NCI-H2196 treated with DMSO at 0.1 percent for 48 hours (cell line): ENCODE results near the gene TCF4.

Source experiments
- DNase-seq: peaks from one replicate; lab custom pipeline; 2025; ENCODE audit not compliant: unreplicated experiment; lab: John Stamatoyannopoulos, UW

The TCF4 gene

DNA sequence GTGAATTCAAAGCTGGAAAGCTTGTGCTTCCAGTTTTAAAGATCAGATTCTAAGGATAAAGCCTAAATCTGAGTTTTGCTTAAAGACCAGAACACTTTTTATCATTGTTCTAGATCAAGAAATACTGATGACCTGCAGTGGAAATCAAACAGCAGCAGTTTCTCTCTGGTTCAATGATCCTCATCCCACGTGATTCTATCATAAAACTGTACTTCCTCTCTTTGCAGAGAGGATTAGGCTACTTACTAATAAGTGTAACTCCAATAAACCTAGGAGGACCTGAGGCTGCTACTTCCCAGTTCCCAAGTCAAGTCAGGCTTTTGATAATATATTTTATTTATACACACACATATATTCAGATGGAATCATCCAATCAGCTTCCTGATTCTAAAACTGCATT, 81.9 kb downstream of the TCF4 start:
- DNase-seq, result no peak

DNA sequence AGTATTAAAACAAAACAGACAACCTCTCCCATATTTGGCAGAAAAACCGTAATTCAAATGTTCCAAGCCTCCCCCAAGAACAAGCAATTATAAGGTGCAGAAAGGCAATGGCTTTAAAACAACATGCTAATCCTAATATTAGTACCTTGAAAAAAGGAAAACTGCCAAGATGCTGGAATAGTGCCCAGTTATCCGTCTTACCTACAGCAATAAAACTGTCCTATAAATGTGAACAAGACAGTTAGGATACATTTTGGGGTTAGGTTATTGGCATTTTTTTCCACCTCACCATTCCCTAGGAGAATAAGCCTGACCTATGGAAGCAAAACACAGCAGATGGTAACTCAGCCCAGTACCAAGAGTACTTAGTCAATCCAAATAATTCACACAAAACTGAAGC, 83.2 kb downstream of the TCF4 start:
- no peak for DNase-seq

DNA sequence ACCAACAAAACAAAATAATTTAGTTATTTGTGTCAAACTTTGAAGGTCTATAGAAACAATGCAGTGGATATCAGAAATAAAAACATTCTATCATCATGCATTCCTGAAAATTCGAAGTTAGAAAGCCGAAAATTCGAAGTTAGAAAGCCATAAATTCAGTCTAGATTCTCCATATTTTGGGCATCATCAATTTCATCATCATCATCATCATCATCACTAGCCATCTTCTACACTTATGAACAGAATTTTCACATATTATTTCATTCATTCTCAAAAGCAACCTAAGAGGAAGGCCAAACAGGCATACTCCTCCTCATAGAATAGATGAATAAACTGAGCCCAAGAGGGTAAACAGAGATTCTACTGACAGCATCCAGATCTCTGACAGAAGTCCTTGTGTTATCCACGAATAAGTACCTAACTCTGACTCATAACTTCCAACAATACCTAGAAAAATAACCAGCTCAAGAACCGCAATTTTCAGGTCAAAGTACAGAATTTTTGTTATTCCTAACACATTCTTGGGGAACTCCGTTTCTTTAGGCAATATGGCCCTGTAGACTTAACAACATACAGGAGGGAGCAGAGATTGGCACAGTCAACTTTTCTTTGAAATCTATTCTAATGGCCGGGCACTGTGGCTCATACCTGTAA, 84.7 kb downstream of the TCF4 start:
- no peak for DNase-seq

DNA sequence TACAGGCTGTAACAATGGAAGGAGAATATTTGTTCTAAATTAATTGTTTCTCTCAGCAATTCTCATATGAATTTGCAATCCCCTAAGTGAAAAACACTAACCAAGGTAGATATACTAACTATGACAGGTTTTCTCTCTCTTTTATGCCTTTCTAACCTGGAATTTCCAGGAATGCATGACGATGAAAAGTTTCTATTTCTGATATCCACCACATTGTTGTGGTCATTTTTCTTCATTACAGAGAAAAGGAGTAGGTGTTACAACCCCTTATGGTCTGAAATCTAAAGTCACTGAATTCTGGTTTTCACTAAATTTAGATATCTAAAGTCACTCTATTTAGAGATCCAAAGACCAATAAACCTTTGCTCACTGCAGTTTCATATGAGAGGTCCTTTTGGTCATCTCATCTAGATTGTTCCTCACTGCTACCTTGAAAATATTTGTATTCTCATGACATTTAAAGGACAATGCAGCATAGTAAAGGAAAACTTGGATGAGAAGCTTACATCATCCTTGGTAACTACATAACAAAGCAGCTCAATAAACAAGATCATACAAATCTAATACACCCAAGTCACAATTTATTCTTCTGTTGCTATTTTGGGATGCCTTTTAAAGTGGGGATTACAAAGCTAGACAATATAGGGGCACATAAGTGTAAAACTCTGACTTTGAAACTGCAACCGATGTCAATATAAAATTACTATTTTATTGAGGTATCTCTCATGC, 85.8 kb downstream of the TCF4 start:
- DNase-seq, result no peak

DNA sequence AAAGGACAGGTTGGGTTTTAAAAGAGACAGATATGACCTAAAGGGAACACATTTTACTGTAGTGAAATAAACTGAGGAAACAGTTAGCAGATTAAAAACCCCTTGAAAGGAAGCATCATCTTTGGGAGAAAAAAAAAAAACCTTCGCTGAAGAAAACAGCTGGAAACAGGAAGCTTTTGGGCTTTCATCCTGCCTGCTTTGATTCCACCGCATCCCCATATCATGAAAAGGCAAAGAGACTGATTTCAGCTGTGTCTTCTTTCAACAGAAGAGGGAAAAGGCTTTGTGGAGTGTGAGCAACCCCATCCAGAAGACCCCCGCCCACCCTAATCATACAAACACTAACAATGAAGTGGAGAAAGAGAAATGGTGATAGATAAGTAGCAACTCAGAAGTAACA, 86.4 kb downstream of the TCF4 start:
- DNase-seq, result no peak

DNA sequence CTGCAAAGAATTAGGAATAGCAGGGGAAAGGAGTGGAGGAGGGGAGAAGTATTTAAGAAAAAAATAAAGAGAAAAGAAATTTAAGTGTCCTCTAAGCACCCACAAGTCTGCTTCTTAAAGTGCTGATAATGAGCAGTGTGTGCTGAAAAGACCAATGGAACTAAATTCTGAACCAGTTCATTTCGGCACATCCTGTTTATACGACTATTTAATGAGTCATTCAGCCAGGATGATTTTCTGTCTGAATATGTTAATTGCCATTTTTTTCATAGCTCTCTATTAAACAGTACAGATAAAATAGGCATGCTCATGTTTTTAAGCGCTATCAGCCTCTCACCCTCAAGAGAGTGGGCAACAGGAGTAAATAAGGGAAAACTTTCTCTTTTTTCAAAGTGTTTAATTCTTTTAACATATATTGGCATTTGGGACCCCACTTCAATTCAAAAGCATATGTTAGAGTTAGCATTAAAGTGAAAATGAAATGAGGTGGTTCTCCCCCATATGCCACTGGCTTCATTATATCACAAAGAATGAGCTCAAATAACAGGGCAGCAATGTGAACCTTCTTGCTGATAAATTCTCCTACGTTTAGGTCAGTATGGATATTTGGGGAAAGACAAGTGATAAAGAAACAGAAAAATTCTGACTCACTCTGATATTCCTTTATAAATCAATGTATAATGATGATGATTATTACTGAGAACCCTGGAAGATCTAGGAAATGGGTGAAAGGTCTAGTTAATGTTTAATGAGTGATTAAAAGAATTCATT, 87.5 kb downstream of the TCF4 start:
- no peak for DNase-seq

DNA sequence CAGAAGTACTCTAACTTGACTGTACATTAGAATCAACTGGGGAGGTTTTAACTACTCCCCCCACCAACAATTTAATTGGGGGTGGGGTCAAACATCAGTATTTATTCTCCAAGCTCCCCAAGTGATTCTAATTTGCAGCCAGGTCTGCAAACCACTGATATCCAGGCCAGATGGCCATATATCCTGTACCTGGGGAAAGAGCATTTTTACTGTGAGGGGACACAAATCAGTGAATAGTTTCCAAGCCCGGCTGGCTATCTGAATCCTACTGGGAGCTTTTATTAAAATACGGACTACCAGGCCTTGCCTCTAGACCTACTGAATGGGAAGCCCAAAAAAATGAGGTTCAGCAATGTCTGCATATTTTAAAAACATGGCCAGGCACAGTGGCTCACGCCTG, 88.5 kb downstream of the TCF4 start:
- DNase-seq, result no peak

DNA sequence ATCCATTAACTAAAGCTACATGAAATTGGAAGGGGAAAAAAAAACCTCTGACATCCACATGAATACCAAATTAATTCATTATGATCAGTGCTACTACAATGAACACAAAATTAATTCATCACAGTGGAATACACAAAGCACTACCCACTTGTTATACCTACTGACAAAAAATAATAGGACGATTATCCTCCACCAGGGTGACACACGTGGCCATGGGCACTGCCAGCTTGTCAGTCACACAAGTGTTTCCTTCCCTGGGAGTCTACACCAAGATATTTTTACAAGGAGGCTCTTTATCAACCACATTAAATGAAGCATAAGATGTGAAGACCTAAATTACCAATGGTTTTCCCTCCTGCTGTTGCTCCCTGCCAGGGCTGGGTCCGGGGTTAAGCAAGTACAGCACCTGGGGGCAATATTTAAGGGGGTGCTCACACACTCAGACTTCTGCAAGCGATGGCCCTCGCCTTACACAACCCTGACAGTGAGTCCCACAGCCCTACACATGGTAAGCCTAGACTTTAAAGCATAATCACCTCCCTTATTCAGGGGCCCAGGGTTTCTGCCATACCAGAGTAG, 90.1 kb downstream of the TCF4 start:
- no peak for DNase-seq

DNA sequence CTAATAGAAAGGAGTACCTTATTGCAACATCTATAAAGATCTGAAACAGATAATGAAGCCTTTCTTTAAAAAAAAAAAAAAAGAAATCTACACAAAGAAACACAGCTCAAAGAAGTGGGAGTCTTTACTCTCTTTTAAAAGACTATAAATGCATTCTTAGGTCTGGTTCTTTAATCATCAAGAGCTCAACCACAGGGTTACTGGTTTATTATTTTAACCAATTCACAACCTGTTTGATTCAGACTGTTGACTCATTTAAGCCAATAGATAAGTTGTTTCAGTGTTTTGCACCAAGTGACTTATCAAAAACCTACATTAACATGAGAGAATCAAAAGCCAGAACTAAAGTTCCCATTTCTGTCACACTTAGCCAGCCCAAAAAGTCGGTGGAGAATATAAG, 93.1 kb downstream of the TCF4 start:
- no peak for DNase-seq

DNA sequence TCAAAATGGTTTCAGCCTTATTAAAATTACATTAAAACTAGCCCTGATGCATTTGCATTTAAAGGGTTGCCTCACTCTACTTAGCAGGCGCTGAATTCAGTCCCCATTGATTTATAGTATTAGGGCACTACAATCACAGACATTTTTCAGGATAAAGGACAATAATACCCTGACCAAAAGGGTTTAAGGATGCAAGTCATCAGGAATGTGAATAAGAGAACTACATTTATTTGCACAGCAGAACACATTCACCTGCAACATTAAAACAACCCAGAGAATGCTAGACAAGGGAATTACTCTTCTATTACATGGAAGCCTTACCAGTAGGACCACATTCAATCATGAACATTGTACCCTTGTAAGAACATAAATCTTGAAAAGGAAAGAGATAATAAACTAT, 93.6 kb downstream of the TCF4 start:
- no peak for DNase-seq

DNA sequence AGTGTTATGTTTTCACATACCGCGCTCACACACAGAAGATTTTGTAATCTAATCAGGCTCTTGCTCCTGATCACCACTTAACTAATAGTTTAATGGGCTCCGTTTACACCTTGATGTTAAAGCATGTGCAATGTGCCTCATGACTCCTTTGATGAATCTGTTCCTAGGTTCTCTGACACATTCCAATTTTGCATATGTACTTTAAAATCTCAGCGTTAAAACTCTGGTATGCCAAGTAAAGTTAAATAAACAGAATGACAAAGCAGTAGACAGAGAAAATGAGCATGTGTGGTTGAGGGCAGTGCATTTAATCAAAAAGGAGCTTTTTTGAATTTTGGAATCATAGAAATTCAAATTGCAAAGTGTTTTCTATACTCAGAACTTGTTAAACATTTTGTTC, 96.4 kb downstream of the TCF4 start:
- DNase-seq, result no peak

DNA sequence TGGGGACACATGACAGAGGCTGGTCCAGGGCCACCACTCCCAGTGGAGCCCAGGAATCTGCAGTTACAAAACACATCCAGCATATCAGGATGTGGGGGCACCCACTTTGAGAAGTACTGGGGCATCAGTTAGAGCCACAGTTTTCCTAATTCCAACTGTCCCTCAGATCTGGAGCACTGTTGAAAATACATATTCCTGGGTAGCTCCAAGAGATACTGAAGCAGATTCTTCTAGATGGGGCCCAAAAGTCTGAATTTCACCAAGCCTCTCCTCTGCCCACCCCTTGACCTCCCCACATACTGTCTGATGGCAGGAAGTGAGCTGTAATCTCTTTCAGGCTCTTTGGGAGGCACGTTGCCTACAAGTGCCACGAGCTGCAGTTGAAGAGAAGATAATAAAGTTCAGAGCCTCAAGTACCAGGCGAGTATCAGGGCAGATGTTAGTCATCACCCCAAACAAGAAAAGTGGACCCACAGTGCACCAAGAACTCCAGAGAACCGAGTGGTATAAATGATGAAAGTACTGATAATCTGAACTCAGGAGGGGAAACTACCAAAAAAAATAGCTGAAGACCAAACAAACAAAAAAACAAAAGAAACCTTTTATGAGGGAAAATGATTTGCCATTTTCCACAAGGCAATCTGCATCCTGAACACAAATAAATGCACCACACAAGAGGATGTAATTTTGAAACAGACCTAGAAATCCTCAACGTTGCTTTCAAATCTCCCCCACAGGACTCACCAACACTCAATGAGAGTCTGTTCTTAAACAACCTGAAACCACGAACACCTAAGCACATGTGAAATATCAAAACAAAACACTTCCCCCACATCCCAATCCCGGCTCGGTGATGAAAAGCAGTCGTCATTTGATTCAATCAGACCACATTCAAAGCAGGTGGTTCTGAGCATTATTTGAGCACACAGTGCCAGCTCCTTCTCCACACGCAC, 98.7 kb downstream of the TCF4 start:
- DNase-seq, result no peak

DNA sequence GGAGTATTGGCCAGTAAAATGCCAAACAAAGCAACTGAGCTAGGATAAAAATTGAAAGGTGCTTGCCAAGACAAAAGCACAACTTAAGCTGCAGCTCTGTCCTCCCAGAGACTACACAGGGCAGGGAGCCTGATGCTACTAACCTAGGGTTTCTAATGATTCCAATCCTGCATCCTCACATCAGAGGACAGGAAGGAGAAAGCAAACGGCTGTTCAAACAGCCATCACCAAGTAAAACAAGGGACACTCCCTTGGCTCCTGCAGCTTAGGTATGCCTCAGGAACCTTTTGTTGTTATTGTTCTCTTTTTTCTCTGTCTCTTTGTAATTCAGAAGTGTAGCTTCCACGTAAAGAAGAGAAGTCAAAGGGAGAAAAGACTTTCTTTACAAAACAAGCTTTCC, 99.5 kb downstream of the TCF4 start:
- DNase-seq, result no peak

DNA sequence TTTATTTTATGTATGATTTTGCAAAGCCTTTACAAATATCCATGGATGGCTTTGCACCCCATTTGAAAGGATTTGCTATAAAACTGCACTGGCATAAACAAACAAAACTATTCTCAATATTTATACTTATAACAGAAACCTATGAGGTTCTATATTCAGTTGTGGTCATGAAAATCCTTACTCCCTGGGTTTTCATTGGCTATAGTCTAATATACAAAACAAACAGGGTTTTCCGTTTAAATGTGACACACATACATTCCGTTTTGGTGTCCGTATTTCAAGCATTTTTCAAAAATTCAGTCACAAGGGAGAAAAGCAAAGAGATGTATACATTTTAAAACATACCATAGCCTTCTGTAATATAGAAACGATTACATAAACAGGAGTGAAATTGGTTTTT, 100.0 kb downstream of the TCF4 start:
- DNase-seq, result no peak

DNA sequence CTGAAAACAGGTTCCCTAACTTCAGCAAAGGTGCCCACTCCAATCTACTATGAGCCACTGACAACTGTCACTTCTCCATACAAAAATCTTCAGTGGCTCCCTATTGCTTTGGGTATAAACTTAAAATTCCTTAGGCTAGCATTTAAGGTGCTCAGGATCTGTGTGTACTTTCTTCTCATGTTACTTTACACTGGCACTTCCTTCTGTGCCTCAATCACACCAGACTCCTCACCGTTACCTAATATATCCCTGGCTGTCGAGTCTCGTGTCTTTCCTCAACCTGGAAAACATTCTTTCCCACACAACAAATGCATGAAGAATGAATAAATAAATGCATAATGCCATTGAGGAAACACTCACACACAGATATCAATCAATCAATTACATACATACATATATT, 101.1 kb downstream of the TCF4 start:
- DNase-seq, result no peak

DNA sequence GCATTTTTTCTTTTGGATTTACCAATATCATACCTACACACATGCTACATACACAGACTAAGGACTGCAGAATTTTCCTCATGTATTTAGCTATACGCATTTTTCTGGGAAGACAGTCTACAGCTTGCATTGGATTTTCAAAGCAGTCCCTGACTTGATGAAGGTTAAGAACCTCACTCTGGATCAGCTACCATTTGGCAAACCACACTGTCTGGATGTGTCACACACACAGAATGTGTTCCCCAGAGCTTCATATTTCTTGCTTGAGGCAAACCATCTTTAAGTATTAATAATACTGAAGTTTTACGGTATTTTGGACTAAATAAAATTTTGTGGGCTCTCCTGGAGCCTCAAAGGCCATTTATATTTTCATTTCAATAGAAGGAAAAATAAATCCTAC, 102.3 kb downstream of the TCF4 start:
- DNase-seq, result no peak

DNA sequence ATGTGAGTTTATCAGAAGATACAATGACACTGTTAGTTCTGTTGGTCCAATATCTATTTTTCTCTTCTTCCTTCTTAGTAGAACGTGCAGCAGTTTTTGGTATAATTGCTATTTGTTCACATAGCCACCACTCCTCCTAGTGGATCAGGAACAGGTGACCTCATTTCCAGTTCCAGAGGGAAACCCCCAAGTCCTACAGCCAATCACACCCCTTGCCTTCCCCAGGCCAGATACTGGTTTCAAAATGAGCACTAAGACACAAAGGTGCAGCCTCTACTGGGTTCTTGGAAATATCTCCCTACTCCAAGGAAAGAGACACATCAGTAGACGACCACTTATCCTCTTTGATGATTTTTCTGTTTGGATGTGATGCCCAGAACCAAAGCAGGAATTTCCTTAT, 103.2 kb downstream of the TCF4 start:
- no peak for DNase-seq

DNA sequence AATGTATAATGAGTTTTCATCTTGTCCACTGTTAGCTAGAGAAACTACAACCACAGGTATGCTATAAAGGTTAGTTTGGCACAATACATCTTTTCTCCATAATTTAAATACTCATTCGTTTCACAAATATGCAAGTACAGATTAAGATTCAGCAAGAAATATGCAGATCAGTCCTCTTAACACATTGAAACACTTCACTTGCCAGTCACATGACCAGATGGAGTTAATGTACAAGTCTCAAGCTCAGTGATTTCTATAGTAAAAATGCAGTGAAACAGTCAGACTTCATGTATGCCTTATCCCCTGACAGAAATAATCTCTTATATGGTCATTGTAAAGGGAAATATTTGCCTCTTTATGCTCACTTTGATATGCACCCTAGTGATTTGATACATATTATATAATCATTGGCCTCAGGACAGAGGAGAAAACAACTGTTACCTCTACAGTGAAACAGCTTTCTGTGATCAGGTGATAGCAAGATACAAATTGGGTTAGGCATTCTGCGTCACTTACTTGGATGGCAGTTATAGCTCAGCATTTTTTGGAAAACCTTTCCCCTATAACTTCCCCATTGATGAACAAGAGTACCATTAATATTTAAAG, 104.6 kb downstream of the TCF4 start:
- no peak for DNase-seq

DNA sequence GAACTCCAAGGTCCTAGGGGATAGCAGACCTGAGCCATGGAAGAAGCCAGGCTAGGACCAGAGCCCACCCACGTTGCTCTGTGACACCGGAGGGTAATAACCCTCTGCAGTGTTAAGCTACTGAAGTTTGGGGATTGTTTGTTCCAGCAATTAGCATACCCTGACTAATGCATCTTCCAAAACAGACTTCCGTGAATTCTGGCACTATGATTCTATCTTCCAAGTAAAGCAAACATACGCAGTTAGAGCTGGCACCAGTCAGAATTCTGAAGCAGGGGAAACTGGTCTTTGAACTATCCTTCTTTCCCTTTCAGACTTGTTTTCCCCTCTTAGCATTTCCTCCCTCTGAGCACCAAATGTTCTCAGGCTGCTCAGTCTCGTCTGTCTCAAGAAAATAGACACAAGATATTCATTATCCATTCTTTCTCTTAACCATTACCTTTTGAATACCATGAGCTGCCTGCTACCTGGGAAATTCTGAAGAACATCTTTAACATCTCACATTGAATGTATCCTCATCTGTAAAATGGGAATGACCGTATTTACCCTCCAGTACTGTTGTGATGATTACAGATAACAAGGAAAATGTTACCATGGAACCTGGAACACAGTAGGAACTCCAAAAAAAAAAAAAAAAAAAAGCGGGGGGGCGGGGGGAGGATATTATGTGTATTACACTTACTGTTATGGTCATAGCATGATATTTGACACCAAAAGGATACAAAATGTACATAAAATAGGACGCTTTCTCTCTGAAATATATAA, 108.2 kb downstream of the TCF4 start:
- DNase-seq, result no peak
